Measurements from ENCODE around the gene DYRK1A.

- TF ChIP-seq CTCF (IDR thresholded peaks at IDR 0.05; ENCODE audit: poor library complexity, severe bottlenecking) (no peak), POLR2AphosphoS5 (IDR thresholded peaks at IDR 0.05) (no peak), EP300 (conservative IDR thresholded peaks at IDR 0.05; ENCODE audit: poor library complexity, severe bottlenecking) (no peak), EZH2 (IDR thresholded peaks at IDR 0.05; ENCODE audit: borderline replicate concordance, insufficient read depth, low read length, poor library complexity, severe bottlenecking) (no peak), REST (IDR thresholded peaks at IDR 0.05; ENCODE audit: borderline replicate concordance) (no peak), SMC3 (conservative IDR thresholded peaks at IDR 0.05; ENCODE audit: poor library complexity) (no peak)
These were observed 164.4 kb downstream of the DYRK1A start for GRCh38 chr21:37530901-37531351.
